GM21723 (cell line): Measurements from ENCODE around the gene MARS1.

Experiments used
- ATAC-seq: cut with Tn5 transposase; IDR thresholded peaks from one replicate; pipeline ENCODE4 v1.9.1; 2021; ENCODE audit warnings: mild to moderate bottlenecking, moderate library complexity; ENCODE audit not compliant: unreplicated experiment

The MARS1 gene

DNA sequence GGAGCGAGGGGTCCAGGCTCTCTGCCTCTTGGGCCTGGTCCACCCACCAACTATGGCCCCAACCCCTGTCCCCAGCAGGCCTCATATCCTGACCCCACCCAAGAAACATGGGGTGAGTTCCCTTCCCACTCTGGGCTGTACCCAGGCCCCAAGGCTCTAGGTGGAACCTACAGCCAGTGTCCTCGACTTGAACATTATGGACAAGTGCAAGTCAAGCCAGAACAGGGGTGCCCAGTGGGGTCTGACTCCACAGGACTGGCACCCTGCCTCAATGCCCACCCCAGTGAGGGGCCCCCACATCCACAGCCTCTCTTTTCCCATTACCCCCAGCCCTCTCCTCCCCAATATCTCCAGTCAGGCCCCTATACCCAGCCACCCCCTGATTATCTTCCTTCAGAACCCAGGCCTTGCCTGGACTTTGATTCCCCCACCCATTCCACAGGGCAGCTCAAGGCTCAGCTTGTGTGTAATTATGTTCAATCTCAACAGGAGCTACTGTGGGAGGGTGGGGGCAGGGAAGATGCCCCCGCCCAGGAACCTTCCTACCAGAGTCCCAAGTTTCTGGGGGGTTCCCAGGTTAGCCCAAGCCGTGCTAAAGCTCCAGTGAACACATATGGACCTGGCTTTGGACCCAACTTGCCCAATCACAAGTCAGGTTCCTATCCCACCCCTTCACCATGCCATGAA is 16.8 kb upstream of the MARS1 start:
- no peak for ATAC-seq

DNA sequence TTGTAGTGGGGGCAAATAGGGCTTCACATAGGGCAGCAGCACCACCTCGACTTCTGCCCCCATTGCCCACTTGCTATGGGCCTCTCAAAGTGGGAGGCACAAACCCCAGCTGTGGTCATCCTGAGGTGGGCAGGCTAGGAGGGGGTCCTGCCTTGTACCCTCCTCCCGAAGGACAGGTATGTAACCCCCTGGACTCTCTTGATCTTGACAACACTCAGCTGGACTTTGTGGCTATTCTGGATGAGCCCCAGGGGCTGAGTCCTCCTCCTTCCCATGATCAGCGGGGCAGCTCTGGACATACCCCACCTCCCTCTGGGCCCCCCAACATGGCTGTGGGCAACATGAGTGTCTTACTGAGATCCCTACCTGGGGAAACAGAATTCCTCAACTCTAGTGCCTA is 16.2 kb upstream of the MARS1 start:
- no peak for ATAC-seq

DNA sequence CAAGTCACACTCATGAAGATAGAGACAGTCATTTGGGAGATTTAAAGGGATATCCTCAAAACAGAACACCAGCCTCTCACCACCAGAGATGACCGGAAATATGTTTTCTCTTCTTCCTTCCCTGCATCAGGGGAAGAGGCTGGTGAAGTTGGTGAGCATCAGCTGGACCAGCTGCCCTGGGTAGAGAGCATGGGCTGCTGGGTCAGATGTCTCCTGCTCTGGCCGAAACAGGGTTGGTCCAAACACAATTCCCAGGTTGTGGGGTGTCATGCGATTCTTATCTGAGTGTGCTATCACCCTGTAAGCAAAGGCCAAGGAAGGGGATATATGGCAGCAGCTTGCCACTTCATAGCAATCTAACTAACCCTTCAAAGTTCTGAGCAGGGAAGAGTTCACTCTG is 15.5 kb upstream of the MARS1 start:
- ATAC-seq, result no peak

DNA sequence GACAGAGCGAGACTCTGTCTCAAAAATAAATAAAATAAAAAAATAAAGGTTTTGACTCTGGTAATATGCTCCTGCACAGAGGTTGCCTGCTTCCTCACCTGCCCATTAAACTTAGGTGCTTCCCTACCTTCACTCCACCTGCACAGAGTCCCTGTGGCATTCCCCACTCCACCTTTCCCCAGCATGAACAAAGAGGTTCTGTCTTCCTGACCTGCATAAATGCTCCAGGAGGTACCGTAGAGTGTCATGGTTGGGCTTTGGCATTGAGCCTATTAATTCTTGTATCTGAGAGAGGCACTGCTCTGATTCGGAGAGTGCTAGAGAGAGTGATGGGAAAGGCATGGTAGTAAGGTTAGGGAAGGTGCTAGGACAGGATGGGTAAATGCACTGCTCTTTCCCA is 14.5 kb upstream of the MARS1 start:
- ATAC-seq, result no peak

GRCh38 chr12:57473886-57474285 is 14.0 kb upstream of the MARS1 start:
- ATAC-seq, result no peak

GRCh38 chr12:57474430-57474829 is 13.4 kb upstream of the MARS1 start:
- no peak for ATAC-seq

DNA sequence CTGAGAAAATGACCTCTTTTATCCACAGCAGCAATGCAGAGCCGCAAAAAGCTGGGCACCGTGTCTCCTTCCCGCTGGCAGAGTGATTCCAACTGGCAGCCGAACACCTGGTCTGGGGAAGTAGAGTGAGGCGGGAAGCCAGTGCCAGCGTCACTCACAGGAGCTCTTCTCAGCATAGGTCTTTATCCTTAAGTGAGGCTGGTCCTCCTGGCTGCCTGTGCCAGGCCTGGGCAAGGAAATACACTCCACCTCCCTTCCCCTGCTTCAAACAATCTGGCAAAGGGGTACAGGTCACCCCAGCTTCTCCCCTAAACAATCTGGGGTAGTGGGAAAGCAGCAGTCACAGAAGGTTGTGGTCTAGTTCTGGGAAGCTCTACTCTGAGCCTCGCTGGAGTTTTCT is 13.0 kb upstream of the MARS1 start:
- ATAC-seq, result no peak

GRCh38 chr12:57475271-57476161 is 12.4 kb upstream of the MARS1 start:
- peak; percentile 5 for ATAC-seq

- peak; percentile 50 for ATAC-seq
Measured at GRCh38 chr12:57476162-57476992, 11.5 kb upstream of the MARS1 start.

- ATAC-seq, result no peak
Measured at GRCh38 chr12:57476993-57477709, 10.7 kb upstream of the MARS1 start.

DNA sequence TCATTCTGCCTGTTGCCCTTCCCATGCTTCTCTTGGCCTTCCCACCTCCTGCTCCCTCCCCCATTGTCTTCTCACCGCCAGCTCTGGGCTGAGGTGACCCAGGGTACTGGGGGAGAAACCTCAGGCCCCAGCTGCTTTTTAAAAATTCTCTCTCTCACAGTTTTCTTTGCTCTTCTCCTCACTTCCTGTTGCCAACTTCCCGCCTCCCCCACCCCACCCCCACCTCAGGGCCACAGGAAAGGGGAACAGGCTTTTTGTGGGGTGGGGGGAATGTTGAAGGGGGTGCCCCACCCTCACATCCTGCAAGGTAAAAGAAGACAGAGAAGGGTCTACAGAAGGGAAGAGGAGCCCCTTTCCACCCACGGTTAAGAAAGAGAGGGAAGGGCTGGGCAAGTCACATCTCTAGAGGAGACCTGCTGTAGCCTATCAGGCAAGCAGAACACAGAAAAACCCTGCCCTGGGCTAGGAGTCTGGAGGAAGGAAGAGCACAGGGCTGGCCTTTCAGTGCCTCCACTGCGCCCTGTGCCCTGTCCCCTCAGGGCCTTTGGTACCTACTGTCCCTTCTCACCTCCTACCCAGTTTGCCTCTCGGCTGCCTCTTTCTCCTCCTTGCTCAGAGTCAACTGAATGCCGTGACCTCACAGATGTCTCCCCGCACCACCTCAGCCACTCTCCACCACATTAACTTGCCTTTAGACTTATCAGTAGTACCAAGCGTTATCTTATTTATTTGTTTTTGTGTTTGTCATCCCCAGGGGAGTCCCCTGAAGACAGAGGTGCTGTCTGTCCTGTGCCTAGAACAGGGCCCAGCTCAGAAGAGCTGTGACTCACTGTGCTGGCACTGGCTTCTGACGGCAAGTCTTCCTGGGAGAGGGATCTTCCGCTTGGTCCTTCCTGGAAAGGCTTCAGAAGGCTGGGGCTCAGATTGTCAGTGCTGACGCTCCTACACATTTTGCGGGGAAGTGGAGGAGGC is 9.9 kb upstream of the MARS1 start:
- ATAC-seq, result peak; percentile 42

DNA sequence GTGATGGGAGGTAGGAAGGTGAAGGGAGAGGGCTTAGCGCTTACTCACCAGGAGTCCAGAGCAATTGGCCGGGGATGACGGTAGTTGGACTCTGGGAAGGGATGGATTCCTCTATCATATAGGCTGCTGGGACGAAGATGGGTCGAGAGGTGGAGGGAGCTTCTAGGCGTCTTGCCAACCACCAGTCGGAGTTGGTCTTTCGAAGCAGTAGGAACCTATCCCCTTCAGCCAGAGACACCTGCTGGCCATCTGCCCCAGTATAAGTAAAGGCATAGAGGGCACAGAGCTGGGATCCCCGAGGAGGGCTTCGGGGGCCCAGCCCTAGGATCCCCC is 8.9 kb upstream of the MARS1 start:
- ATAC-seq, result no peak

DNA sequence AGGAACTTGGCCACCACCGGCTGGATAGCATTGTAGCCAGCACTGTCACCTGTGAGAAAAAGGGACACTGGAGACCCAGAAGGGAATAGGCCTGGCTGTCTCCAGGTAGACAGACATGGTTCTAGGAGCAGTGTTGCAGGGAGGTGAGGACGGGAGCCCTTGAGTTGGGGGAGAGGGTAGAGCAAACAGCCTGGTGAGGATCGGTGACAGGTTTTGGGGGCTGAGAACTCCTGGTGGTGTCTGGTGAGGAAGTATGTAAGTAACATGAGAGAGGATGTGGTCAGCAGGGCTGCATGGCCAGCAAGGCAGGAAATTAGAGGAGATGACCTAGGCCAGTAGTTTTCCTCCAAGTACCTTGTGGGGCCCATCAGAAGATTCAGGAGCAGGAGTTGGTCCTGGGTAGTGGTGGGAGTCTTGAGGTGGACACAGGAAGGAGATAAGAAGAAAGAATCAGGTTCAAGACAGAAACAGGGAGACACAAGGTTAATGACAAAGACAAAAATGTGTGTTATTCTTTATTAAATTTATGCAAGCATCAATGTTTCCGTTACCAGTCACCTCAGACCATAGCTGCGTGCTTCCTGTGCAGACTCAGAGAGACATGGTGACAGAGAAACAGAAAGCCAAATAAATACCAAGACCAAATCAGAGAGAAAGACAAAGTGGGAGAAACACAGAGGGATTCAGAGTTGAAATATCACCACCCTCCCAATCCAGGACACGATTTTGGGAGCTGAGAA is 8.3 kb upstream of the MARS1 start, which contains the start of gene ARHGAP9:
Gene ARHGAP9 (minus strand): TSS at position 491 of the 740 bp plus-strand sequence. CDS start 460 bp downstream, at position 31.
- peak; percentile 37 for ATAC-seq

- no peak for ATAC-seq
Measured at GRCh38 chr12:57481671-57482070, 6.2 kb upstream of the MARS1 start.

- ATAC-seq, result no peak
Measured at GRCh38 chr12:57483466-57483865, 4.4 kb upstream of the MARS1 start.

DNA sequence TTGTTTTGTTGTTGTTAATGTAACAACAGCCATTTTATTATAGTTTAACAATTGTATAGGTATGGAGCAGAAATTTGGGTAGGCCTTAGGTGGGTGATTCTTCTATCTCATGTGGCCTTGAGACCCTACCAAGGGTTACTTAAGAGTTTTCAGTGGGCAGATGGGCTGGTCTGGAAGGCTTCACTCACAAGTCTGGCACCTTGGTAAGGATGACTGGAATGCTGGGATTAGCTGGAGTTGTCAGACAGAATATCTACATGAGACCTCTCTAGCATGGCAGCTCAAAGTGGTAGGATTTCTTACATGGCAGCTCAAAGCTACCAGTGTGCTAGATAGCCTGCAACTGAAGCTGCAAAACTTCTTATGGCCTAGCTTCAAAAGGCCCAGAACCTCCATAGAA is 2.2 kb upstream of the MARS1 start:
- no peak for ATAC-seq

DNA sequence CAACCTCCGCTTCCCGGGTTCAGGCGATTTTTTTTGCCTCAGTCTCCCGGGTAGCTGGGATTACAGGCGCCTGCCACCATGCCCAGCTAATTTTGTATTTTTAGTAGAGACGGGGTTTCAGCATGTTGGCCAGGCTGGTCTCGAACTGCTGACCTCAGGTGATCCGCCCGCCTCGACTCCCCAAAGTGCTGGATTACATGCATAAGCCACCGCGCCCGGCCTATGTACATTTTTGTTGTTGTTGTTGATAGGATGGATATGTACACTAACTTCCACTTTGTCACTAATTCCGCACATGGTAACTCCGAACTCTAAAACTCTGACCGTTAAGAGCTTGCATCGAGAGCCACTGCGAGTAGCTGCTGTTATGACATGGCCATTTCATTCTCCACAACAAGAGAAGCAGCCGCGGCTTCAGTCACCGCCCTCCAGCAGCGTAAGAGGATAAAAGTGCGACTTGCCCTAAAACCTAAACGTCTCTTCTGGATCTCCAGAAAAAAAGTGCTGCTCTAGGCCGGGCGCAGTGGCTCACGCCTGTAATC is 742 bp upstream of the MARS1 start:
- no peak for ATAC-seq

DNA sequence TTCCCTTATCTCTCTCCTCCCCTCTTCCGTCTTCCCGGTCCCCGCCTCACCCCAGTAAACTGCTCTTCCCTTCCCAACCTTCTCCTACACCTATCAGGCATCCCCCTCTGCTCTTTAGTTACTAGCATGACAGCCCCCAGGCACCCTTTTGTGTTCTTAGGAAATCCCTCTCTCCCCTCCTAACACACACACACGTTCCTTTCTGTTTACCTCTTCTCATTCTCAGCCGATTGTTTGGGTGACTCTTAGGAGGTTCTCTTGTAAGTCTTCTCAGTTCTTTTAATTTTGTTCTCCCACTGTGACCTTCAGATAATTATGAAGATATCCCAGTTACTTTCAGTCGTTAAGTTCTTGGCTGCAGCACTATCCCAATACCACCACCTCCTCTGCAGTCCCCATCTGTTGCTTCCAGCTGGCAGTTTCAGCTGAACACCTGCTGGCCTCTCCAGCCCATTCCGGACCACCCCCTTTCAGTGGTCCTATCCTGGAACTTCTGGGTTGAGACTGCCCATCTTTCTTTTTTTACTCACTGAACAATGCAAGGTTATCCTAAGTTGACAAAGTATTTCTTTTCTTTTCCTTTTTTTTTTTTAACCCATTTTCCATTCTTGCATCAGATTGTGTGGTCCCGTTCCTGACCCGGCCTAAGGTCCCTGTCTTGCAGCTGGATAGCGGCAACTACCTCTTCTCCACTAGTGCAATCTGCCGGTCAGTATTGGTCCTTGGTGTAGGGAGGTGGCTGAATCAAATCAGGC is 711 bp downstream of the MARS1 start:
- ATAC-seq, result no peak
